Memory B cell (primary cell): ENCODE measurements around the gene GTF2I.
"Not testable (repeated sequence)": the region's sequence is repeated elsewhere in the genome, so short reads cannot be mapped to it uniquely, and the experiment has no call there.

Experiments
- ATAC-seq: fragments of 150-1000 bp; cut with Tn5 transposase; 2 replicates; pipeline ENCODE4 v1.10.0; 2021; ENCODE audit warnings: low read depth, mild to moderate bottlenecking, moderate library complexity
- DNase-seq, 2 donors: peaks; one replicate each; pipeline ENCODE4 v3.0.0; 2022; ENCODE audit warnings: low spot score in 2 of 2
- H3K27ac Mint-ChIP-seq: one replicate; pipeline ENCODE4 v1.8.0; 2022; ENCODE audit warnings: mild to moderate bottlenecking, moderate library complexity, mixed read lengths
- H3K27me3 Mint-ChIP-seq: one replicate; pipeline ENCODE4 v1.8.0; 2022; ENCODE audit warnings: mixed read lengths
- H3K36me3 Mint-ChIP-seq: one replicate; pipeline ENCODE4 v1.8.0; 2022; ENCODE audit warnings: mild to moderate bottlenecking, mixed read lengths
- H3K4me1 Mint-ChIP-seq: one replicate; pipeline ENCODE4 v1.8.0; 2022; ENCODE audit warnings: mixed read lengths
- H3K4me3 Mint-ChIP-seq: one replicate; pipeline ENCODE4 v1.8.0; 2022; ENCODE audit warnings: mild to moderate bottlenecking, moderate library complexity, mixed read lengths
- H3K9me3 Mint-ChIP-seq: one replicate; pipeline ENCODE4 v1.8.0; 2022; ENCODE audit warnings: mixed read lengths

The GTF2I gene

GRCh38 chr7:74657692-74658177 lies at the start of gene GTF2I:
Gene GTF2I, plus strand, starts transcription at chr7:74657718. Its CDS starts 31,411 bp downstream, at chr7:74689129.
- Mint-ChIP-seq H3K4me3 (peak within 1 kb of the TSS; percentile 93), H3K27ac (peak within 1 kb of the TSS; percentile 95), H3K27me3 (no peaks in the 10 kb centered on the region), H3K36me3 (no peaks in the 10 kb centered on the region), H3K4me1 (peaks cover 29% of the 10 kb centered on the region), H3K9me3 (no peaks in the 10 kb centered on the region)
- ATAC-seq: peak; percentile 21
- peak in 1 of 2 donors; percentile 80 for DNase-seq

- Mint-ChIP-seq H3K27me3 (peaks cover 2% of the 10 kb centered on the region), H3K27ac (no peak overlapping the region), H3K4me3 (no peak overlapping the region), H3K4me1 (peaks cover 5% of the 10 kb centered on the region), H3K9me3 (no peaks in the 10 kb centered on the region), H3K36me3 (no peaks in the 10 kb centered on the region)
- ATAC-seq (no peak), DNase-seq (no peak)
These were observed 45.3 kb upstream of the GTF2I start for GRCh38 chr7:74612015-74612829.

DNA sequence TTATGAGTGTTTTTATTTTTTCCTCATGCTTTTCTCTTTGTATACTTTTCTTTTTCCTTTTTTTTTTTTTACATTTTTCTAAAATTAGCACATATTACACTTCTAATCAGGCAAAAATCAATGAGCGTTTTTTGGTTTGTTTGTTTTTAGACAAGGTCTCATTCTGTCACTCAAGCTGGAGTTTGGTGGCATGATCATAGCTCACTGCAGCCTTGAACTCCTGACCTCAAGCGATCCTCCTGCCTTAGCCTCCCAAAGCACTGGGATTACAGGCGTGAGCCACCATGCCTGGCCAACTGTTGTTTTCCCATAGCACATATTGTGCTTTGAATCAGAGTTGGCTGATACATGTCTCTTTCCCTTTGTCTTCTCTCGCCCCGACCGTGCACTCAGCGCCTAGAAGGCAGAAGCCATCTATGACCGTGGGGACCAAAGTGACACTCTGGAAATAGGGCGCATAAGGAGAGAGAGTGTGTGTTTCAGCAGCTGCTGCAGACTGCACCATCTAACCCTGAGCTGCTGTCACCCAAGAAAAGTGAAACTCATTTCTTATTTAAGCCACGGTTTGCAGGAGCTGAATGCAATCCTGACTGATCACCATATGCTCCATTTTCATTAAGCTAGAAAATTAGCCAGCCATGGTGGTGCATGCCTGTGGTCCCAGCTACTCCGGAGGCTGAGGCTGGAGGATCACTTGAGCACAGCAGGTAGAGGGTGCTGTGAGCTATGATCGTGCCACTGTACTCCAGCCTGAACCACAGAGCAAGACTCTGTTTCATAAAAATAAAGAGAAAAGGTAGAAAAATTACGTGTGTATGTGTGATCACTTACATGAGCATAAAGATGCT lies 41.4 kb upstream of the GTF2I start:
- peaks cover 10% of the 10 kb centered on the region for H3K4me1 Mint-ChIP-seq
- no peak overlapping the region for H3K27ac Mint-ChIP-seq
- H3K36me3 Mint-ChIP-seq: no peaks in the 10 kb centered on the region
- DNase-seq (no peak), ATAC-seq (no peak)
- H3K27me3 Mint-ChIP-seq: no peaks in the 10 kb centered on the region
- peak overlapping the region; percentile 30 for H3K4me3 Mint-ChIP-seq
- no peaks in the 10 kb centered on the region for H3K9me3 Mint-ChIP-seq

DNA sequence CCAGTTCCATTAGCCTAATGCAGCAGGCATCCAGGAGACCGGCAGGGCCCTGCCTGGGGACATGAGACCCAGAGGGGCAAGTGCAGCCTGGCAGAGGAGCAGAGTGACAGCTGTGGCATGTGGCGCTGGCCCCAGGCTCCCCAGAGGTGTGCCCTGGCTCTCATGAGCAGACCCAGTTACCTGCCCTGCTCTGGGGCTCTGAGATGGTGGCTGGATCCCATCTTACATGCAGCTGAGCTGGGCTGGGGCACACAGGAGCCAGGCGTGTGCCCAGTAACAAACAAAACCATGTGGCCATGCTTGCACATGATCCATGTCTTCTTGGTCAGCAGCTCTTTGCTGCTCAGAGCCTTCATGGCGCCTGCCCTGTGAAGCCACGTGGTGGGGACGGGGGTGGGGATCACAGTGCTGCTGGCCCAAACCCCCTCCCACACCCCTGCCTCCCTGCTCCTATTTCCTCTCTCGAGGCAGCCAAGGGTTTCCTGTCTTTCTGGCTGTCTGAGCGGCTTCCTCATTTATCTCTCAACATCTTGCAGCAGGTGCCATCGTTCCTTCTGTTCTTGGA lies 40.3 kb upstream of the GTF2I start:
- Mint-ChIP-seq H3K27ac (no peak overlapping the region), H3K36me3 (no peaks in the 10 kb centered on the region), H3K4me3 (peak overlapping the region; percentile 70), H3K9me3 (no peaks in the 10 kb centered on the region), H3K4me1 (peaks cover 10% of the 10 kb centered on the region), H3K27me3 (no peaks in the 10 kb centered on the region)
- no peak for DNase-seq
- peak; percentile 50 for ATAC-seq

- Mint-ChIP-seq H3K36me3 (no peaks in the 10 kb centered on the region), H3K4me1 (peaks cover 10% of the 10 kb centered on the region), H3K9me3 (no peaks in the 10 kb centered on the region), H3K27ac (no peak overlapping the region), H3K27me3 (no peaks in the 10 kb centered on the region), H3K4me3 (no peak overlapping the region)
- ATAC-seq: no peak
- DNase-seq: no peak
These were observed 38.2 kb upstream of the GTF2I start for GRCh38 chr7:74619235-74619860.

- Mint-ChIP-seq H3K4me1 (peaks cover 7% of the 10 kb centered on the region), H3K27ac (no peak overlapping the region), H3K9me3 (no peaks in the 10 kb centered on the region), H3K36me3 (no peaks in the 10 kb centered on the region), H3K27me3 (no peaks in the 10 kb centered on the region), H3K4me3 (no peak overlapping the region)
- ATAC-seq: no peak
- DNase-seq: no peak
These were observed 35.2 kb upstream of the GTF2I start for GRCh38 chr7:74622228-74622749.

DNA sequence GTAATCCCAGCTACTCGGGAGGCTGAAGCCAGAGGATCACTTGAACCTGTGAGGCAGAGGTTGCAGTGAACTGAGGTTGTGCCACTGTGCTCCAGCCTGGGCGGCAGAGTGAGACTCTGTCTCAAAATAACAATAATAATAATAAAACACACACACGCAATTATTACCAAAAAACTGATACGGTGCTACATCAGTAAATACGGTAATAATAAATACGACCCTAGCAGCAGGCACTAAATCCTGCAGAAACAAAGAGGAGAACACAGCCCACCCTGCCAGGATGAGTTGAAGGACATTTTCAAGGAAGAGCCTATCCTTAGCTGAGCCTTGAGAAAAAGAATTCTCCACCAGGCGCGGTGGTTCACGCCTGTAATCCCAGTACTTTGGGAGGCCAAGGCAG lies 34.4 kb upstream of the GTF2I start:
- Mint-ChIP-seq H3K4me3 (no peak overlapping the region), H3K4me1 (peaks cover 3% of the 10 kb centered on the region), H3K9me3 (no peaks in the 10 kb centered on the region), H3K27me3 (no peaks in the 10 kb centered on the region), H3K36me3 (no peaks in the 10 kb centered on the region), H3K27ac (no peak overlapping the region)
- DNase-seq: no peak
- no peak for ATAC-seq

- ATAC-seq (peak; percentile 26), DNase-seq (peak in 1 of 2 donors; percentile 14)
- no peaks in the 10 kb centered on the region for H3K9me3 Mint-ChIP-seq
- H3K36me3 Mint-ChIP-seq: no peaks in the 10 kb centered on the region
- no peak overlapping the region for H3K4me3 Mint-ChIP-seq
- H3K27me3 Mint-ChIP-seq: no peaks in the 10 kb centered on the region
- peaks cover 3% of the 10 kb centered on the region for H3K4me1 Mint-ChIP-seq
- H3K27ac Mint-ChIP-seq: no peak overlapping the region
These were observed 32.1 kb upstream of the GTF2I start for GRCh38 chr7:74625446-74625845.

GRCh38 chr7:74627661-74628411 lies 29.7 kb upstream of the GTF2I start:
- Mint-ChIP-seq H3K9me3 (no peaks in the 10 kb centered on the region), H3K4me1 (peaks cover 3% of the 10 kb centered on the region), H3K27me3 (peaks cover 2% of the 10 kb centered on the region), H3K36me3 (no peaks in the 10 kb centered on the region), H3K4me3 (no peak overlapping the region), H3K27ac (no peak overlapping the region)
- no peak for DNase-seq
- no peak for ATAC-seq

- Mint-ChIP-seq H3K27me3 (peaks cover 2% of the 10 kb centered on the region), H3K27ac (no peak overlapping the region), H3K9me3 (no peaks in the 10 kb centered on the region), H3K36me3 (no peaks in the 10 kb centered on the region), H3K4me3 (no peak overlapping the region), H3K4me1 (no peaks in the 10 kb centered on the region)
- ATAC-seq: no peak
- DNase-seq: no peak
These were observed 25.0 kb upstream of the GTF2I start for GRCh38 chr7:74632505-74632904.

DNA sequence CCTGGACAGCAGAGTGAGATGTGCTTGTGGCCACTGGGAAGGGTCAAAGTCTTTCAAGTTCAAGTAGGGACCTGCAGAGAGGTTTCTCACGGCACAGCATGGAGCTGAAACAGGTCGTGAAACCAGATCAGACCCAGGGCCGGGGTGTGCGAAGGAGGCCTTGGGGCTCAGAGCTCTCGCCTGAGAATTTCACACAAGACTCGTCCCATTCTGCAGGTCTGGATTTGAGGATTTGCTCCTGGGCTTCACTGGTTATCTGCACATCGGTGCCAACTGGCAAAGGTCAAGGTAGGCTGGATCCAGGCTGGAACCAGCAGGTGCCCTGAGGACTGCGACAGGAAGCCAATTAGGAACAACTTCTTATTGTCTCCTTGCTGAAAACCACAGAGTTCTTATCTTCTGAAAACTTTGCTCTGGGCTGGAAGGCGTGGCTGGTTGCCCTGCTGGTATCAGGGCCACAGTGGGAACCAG lies 24.0 kb upstream of the GTF2I start:
- H3K9me3 Mint-ChIP-seq: no peaks in the 10 kb centered on the region
- H3K4me1 Mint-ChIP-seq: no peaks in the 10 kb centered on the region
- ATAC-seq (no peak), DNase-seq (no peak)
- H3K36me3 Mint-ChIP-seq: no peaks in the 10 kb centered on the region
- no peak overlapping the region for H3K4me3 Mint-ChIP-seq
- no peak overlapping the region for H3K27ac Mint-ChIP-seq
- H3K27me3 Mint-ChIP-seq: peaks cover 2% of the 10 kb centered on the region

DNA sequence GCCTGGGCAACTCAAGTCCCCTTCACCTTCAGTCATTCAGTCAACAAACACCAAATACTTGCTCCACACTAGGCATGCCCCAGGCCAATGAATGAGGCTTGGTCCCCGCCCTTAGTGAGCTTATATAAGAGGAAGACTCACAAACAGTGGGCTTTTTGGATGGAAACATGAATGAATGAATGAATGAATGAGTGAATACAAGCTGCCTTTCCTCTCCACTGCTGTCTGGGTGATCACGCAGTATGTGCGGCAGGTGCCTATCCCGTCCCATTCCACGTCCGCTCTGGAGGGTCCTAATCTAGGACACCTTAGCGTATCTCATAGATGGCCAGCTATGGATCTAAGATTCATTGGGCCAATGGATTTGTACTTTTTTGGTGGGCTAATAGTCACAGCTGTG lies 19.8 kb upstream of the GTF2I start:
- H3K4me3 Mint-ChIP-seq: no peak overlapping the region
- no peaks in the 10 kb centered on the region for H3K36me3 Mint-ChIP-seq
- H3K27me3 Mint-ChIP-seq: no peaks in the 10 kb centered on the region
- no peaks in the 10 kb centered on the region for H3K9me3 Mint-ChIP-seq
- DNase-seq (no peak), ATAC-seq (no peak)
- no peak overlapping the region for H3K27ac Mint-ChIP-seq
- peaks cover 3% of the 10 kb centered on the region for H3K4me1 Mint-ChIP-seq

- H3K4me3 Mint-ChIP-seq: peak overlapping the region; percentile 84
- not testable (repeated sequence) for H3K9me3 Mint-ChIP-seq, H3K36me3 Mint-ChIP-seq, H3K27me3 Mint-ChIP-seq
- ATAC-seq: peak; percentile 100
- peak; percentile 56 to 63 for DNase-seq
- H3K4me1 Mint-ChIP-seq: peaks cover 17% of the 10 kb centered on the region
- H3K27ac Mint-ChIP-seq: peak overlapping the region; percentile 93
These were observed 7.5 kb upstream of the GTF2I start for GRCh38 chr7:74650055-74650454.
